Measurements from ENCODE around the gene YAF2. TPM values are rescaled to one million over a fixed set of nuclear protein-coding genes. Genes with fewer than 3 reads are reported as not detected.

YAF2 gene
- total and polyA plus RNA-seq, 4 donors, result 15.9 to 53.2 (median 33.0) TPM

- WGBS, 2 donors, result 90 to 92% methylated on average over 1 of the region's 1 CpG
- DNase-seq (no peak), ATAC-seq (ENCODE audit: low FRiP score) (no peak)
- H3K27ac ChIP-seq (ENCODE audit: low read depth in 1 of 2, low read length in 2 of 2), result no peak overlapping the region
- intact Hi-C loops (cut with DNase I), result no loop called here
- H3K4me1 ChIP-seq (ENCODE audit: control insufficient read depth in 1 of 2, insufficient read depth in 2 of 2, low read length in 2 of 2), result no peaks in the 10 kb centered on the region
- no peaks in the 10 kb centered on the region for H3K27me3 ChIP-seq (ENCODE audit: control insufficient read depth in 1 of 2, insufficient read depth in 2 of 2, low read length in 1 of 2)
- no peaks in the 10 kb centered on the region for H3K36me3 ChIP-seq (ENCODE audit: control insufficient read depth in 1 of 2, insufficient read depth in 2 of 2, low read length in 1 of 2)
- no peaks in the 10 kb centered on the region for H3K9me3 ChIP-seq (ENCODE audit: control insufficient read depth, low read length)
- no peak overlapping the region for H3K4me3 ChIP-seq (ENCODE audit: low read length in 2 of 2)
These were observed 76.5 kb downstream of the YAF2 start for GRCh38 chr12:42161529-42161928.

- Histone ChIP-seq H3K27ac (ENCODE audit: low read depth in 1 of 2, low read length in 2 of 2) (no peak overlapping the region), H3K4me1 (ENCODE audit: control insufficient read depth in 1 of 2, insufficient read depth in 2 of 2, low read length in 2 of 2) (no peaks in the 10 kb centered on the region), H3K27me3 (ENCODE audit: control insufficient read depth in 1 of 2, insufficient read depth in 2 of 2, low read length in 1 of 2) (no peaks in the 10 kb centered on the region), H3K36me3 (ENCODE audit: control insufficient read depth in 1 of 2, insufficient read depth in 2 of 2, low read length in 1 of 2) (no peaks in the 10 kb centered on the region), H3K4me3 (ENCODE audit: low read length in 2 of 2) (no peak overlapping the region), H3K9me3 (ENCODE audit: control insufficient read depth, low read length) (no peaks in the 10 kb centered on the region)
- ATAC-seq (ENCODE audit: low FRiP score) (no peak), DNase-seq (no peak)
- intact Hi-C loops (cut with DNase I), result no loop called here
- 91% methylated on average over 2 of the region's 2 CpGs for WGBS, 2 donors
These were observed 81.8 kb downstream of the YAF2 start for GRCh38 chr12:42156232-42156631.

- ATAC-seq (ENCODE audit: low FRiP score) (no peak), DNase-seq (no peak)
- intact Hi-C loops (cut with DNase I), result no loop called here
- Histone ChIP-seq H3K27ac (ENCODE audit: low read depth in 1 of 2, low read length in 2 of 2) (no peak overlapping the region), H3K9me3 (ENCODE audit: control insufficient read depth, low read length) (no peaks in the 10 kb centered on the region), H3K27me3 (ENCODE audit: control insufficient read depth in 1 of 2, insufficient read depth in 2 of 2, low read length in 1 of 2) (no peaks in the 10 kb centered on the region), H3K4me1 (ENCODE audit: control insufficient read depth in 1 of 2, insufficient read depth in 2 of 2, low read length in 2 of 2) (peaks cover 0 to 3% of the 10 kb centered on the region in 2 donors), H3K36me3 (ENCODE audit: control insufficient read depth in 1 of 2, insufficient read depth in 2 of 2, low read length in 1 of 2) (no peaks in the 10 kb centered on the region), H3K4me3 (ENCODE audit: low read length in 2 of 2) (peak overlapping the region in 1 of 2 donors; percentile 69)
- WGBS, 2 donors, result 67% methylated on average over 11 of the region's 11 CpGs
These were observed 92.4 kb downstream of the YAF2 start for GRCh38 chr12:42145552-42146215.

GRCh38 chr12:42145197-42145549, 92.9 kb downstream of the YAF2 start:
- Histone ChIP-seq H3K27me3 (ENCODE audit: control insufficient read depth in 1 of 2, insufficient read depth in 2 of 2, low read length in 1 of 2) (no peaks in the 10 kb centered on the region), H3K9me3 (ENCODE audit: control insufficient read depth, low read length) (no peaks in the 10 kb centered on the region), H3K4me1 (ENCODE audit: control insufficient read depth in 1 of 2, insufficient read depth in 2 of 2, low read length in 2 of 2) (peaks cover 0 to 3% of the 10 kb centered on the region in 2 donors), H3K4me3 (ENCODE audit: low read length in 2 of 2) (peak overlapping the region; percentile 57 to 69), H3K36me3 (ENCODE audit: control insufficient read depth in 1 of 2, insufficient read depth in 2 of 2, low read length in 1 of 2) (no peaks in the 10 kb centered on the region), H3K27ac (ENCODE audit: low read depth in 1 of 2, low read length in 2 of 2) (no peak overlapping the region)
- intact Hi-C loops (cut with DNase I), result no loop called here
- no peak for DNase-seq
- WGBS, 2 donors, result 4 to 6% methylated on average over 8 of the region's 8 CpGs
- ATAC-seq (ENCODE audit: low FRiP score), result peak; percentile 26

- peak; percentile 96 to 97 for DNase-seq
- Histone ChIP-seq H3K36me3 (ENCODE audit: control insufficient read depth in 1 of 2, insufficient read depth in 2 of 2, low read length in 1 of 2) (no peaks in the 10 kb centered on the region), H3K9me3 (ENCODE audit: control insufficient read depth, low read length) (no peaks in the 10 kb centered on the region), H3K27ac (ENCODE audit: low read depth in 1 of 2, low read length in 2 of 2) (peak within 1 kb of the TSS in 1 of 2 donors; percentile 50), H3K4me3 (ENCODE audit: low read length in 2 of 2) (peak within 1 kb of the TSS; percentile 57 to 69), H3K27me3 (ENCODE audit: control insufficient read depth in 1 of 2, insufficient read depth in 2 of 2, low read length in 1 of 2) (no peaks in the 10 kb centered on the region), H3K4me1 (ENCODE audit: control insufficient read depth in 1 of 2, insufficient read depth in 2 of 2, low read length in 2 of 2) (peaks cover 0 to 3% of the 10 kb centered on the region in 2 donors)
- intact Hi-C loops (cut with DNase I), result loop anchor here (5.0 kb wide), 2 partner anchors 93 to 183 kb away; partner anchors contain the start of genes PPHLN1 (in 1 of the 2), YAF2 (in 1 of the 2) and ZCRB1 (in 1 of the 2)
- WGBS, 2 donors, result 1 to 2% methylated on average over 58 to 106 of the region's 106 CpGs
- peak; percentile 98 for ATAC-seq (ENCODE audit: low FRiP score)
These were observed 93.4 kb downstream of the YAF2 start, which contains the start of gene GXYLT1 for GRCh38 chr12:42144408-42145196. GXYLT1 (minus strand) TSS chr12:42144874; CDS start chr12:42144646, 228 bp downstream.

GRCh38 chr12:42144158-42144407, 94.0 kb downstream of the YAF2 start:
- Histone ChIP-seq H3K4me3 (ENCODE audit: low read length in 2 of 2) (peak overlapping the region; percentile 56 to 69), H3K36me3 (ENCODE audit: control insufficient read depth in 1 of 2, insufficient read depth in 2 of 2, low read length in 1 of 2) (no peaks in the 10 kb centered on the region), H3K4me1 (ENCODE audit: control insufficient read depth in 1 of 2, insufficient read depth in 2 of 2, low read length in 2 of 2) (peaks cover 0 to 3% of the 10 kb centered on the region in 2 donors), H3K9me3 (ENCODE audit: control insufficient read depth, low read length) (no peaks in the 10 kb centered on the region), H3K27ac (ENCODE audit: low read depth in 1 of 2, low read length in 2 of 2) (peak overlapping the region in 1 of 2 donors; percentile 50), H3K27me3 (ENCODE audit: control insufficient read depth in 1 of 2, insufficient read depth in 2 of 2, low read length in 1 of 2) (no peaks in the 10 kb centered on the region)
- 0% methylated on average over 15 to 21 of the region's 21 CpGs for WGBS, 2 donors
- no peak for DNase-seq
- ATAC-seq (ENCODE audit: low FRiP score), result no peak
- intact Hi-C loops (cut with DNase I), result loop anchor here (5.0 kb wide), 2 partner anchors 93 to 183 kb away; partner anchors contain the start of genes PPHLN1 (in 1 of the 2), YAF2 (in 1 of the 2) and ZCRB1 (in 1 of the 2)

GRCh38 chr12:42143452-42144157, 94.4 kb downstream of the YAF2 start:
- WGBS, 2 donors, result 16 to 19% methylated on average over 12 of the region's 12 CpGs
- Histone ChIP-seq H3K27me3 (ENCODE audit: control insufficient read depth in 1 of 2, insufficient read depth in 2 of 2, low read length in 1 of 2) (no peaks in the 10 kb centered on the region), H3K4me3 (ENCODE audit: low read length in 2 of 2) (peak overlapping the region; percentile 56 to 69), H3K9me3 (ENCODE audit: control insufficient read depth, low read length) (no peaks in the 10 kb centered on the region), H3K4me1 (ENCODE audit: control insufficient read depth in 1 of 2, insufficient read depth in 2 of 2, low read length in 2 of 2) (peaks cover 0 to 3% of the 10 kb centered on the region in 2 donors), H3K36me3 (ENCODE audit: control insufficient read depth in 1 of 2, insufficient read depth in 2 of 2, low read length in 1 of 2) (no peaks in the 10 kb centered on the region), H3K27ac (ENCODE audit: low read depth in 1 of 2, low read length in 2 of 2) (no peak overlapping the region)
- ATAC-seq (ENCODE audit: low FRiP score) (no peak), DNase-seq (no peak)
- intact Hi-C loops (cut with DNase I), result loop anchor here (5.0 kb wide), 2 partner anchors 94 to 184 kb away; partner anchors contain the start of genes PPHLN1 (in 1 of the 2), YAF2 (in 1 of the 2) and ZCRB1 (in 1 of the 2)

- H3K36me3 ChIP-seq (ENCODE audit: control insufficient read depth in 1 of 2, insufficient read depth in 2 of 2, low read length in 1 of 2), result no peaks in the 10 kb centered on the region
- intact Hi-C loops (cut with DNase I), result loop anchor here (5.0 kb wide), 2 partner anchors 95 to 185 kb away; partner anchors contain the start of genes PPHLN1 (in 1 of the 2), YAF2 (in 1 of the 2) and ZCRB1 (in 1 of the 2)
- peaks cover 0 to 3% of the 10 kb centered on the region in 2 donors for H3K4me1 ChIP-seq (ENCODE audit: control insufficient read depth in 1 of 2, insufficient read depth in 2 of 2, low read length in 2 of 2)
- no peak overlapping the region for H3K27ac ChIP-seq (ENCODE audit: low read depth in 1 of 2, low read length in 2 of 2)
- no peak for DNase-seq
- H3K27me3 ChIP-seq (ENCODE audit: control insufficient read depth in 1 of 2, insufficient read depth in 2 of 2, low read length in 1 of 2), result no peaks in the 10 kb centered on the region
- no peak for ATAC-seq (ENCODE audit: low FRiP score)
- WGBS, 2 donors, result 87% methylated on average over 3 of the region's 3 CpGs
- H3K9me3 ChIP-seq (ENCODE audit: control insufficient read depth, low read length), result no peaks in the 10 kb centered on the region
- H3K4me3 ChIP-seq (ENCODE audit: low read length in 2 of 2), result no peak overlapping the region
These were observed 96.0 kb downstream of the YAF2 start for GRCh38 chr12:42141981-42142606.

All from aorta (tissue), 5 donors.